Activated T-cell treated with anti-CD3 and anti-CD28 coated beads, Interleukin-2, amount 50 U/mL, for 48 hours (primary cell): Measurements from ENCODE around the gene EFNB2.

Experiments
- DNase-seq, 2 experiments: peaks; one replicate each; pipeline ENCODE4 v3.0.0-alpha.2; 2020

EFNB2 gene

GRCh38 chr13:106524108-106524507 is 11.4 kb downstream of the EFNB2 start:
- DNase-seq = no peak

DNA sequence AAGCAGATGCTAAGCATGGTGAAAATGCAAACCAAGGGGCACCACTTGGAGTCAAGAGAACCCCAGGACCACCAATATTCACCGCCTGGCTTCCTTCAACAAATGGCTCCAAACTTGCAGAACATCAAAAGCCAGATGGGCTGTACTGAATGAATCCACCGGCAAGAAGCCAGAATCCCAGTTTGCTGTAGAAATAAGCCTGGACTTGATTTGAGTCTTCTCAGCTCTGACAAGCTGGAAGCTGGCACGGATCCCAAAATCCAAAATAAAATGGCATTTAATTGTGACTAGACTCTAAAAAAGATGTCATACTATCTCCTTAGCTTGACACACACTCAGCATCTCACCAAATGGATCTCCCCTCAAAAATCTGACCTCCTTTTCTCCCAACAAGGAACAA is 11.9 kb downstream of the EFNB2 start:
- no peak for DNase-seq

DNA sequence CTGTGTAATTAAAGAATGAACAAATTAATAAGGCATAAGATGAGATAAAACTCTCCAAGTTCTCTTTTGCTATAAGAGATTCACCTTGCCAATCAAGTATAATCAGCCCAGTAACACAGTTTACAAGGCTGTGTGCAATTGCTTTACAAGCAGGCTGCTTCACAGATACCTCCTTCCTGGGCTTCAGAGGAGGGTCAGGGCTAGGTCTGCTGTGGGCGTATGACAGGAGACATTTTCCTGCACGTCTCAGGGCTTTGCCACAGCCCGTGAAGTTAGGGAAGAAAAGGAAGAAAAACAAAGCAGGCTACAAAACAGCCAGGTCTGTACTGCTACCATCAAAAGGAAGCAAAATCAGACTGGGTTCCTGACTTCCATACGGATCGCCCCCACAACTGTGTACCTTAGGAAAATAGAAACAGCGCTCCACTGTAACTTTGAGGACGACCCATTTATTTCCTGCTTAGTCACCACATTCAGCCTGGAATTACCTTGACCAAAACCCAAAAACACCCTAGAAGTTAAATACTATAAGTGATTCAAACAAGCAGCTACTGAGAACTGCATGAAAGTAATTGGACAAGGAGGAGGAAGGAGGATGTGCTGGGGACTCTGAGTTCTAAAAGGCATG is 12.4 kb downstream of the EFNB2 start:
- no peak for DNase-seq

DNA sequence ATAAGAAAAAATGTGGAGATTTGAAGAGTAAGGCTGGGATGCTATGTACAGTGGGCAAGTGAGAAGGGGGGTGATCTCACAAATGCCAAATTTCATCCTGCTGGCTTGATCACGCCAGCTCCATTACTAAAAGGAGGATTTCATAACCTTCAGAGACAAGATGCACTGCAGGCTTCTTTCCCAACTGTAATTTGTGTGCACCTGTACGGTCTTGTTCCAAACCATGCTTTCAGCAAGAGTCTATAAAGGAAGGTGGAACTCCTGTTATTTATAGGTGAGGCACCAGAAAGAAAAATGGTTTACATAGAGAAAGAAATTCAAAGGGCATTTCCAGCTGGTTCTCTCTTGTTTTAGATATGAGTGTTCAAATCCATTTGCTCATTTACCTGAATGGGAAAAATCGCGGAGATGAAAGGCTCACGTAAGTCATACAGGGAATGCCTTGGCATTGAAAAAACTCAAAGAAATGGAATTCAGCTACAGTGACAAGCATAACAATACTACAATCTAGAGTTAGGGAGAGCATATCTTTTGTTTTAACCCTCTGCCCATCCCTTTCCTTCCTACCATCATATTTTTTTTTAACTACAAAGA is 13.3 kb downstream of the EFNB2 start:
- no peak for DNase-seq

GRCh38 chr13:106521095-106521799 is 14.2 kb downstream of the EFNB2 start:
- DNase-seq = no peak

DNA sequence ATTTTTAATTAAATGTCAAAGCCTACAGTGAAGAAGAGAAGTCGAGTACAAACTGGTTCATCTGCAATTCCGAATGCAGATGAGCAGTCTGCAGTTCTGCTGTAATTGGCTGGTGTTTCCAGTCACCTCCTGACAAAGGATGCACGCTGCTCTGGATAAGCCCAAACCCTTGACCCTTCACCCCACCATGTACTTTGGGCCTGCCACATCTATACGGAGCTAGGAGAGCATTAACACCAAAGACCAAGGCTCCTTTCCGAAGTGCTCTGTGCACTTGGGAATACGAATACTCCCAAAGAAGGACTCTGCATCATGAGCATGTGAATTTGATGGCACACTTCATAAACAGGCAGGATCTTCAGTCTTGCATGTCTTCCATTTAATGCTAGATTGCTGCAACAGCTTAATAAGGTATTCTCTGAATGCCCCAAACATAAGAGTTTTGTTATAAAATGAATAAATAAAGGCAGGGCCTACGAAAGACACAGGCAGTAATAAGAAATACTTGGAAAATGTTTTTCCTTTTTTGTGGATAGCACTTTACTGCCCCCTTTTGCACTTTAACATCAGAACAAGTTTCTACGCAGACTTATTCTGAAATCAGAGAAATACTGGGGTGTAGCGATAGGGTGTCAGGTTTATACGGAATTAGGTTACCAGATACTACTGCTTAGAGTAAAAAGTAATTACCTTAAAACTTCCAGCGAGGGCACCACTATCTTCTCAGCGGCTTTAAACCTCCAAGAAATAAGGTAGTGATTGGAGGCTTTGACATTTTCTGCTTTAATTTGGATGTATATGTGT is 15.0 kb downstream of the EFNB2 start:
- no peak for DNase-seq

GRCh38 chr13:106518512-106518911 is 16.9 kb downstream of the EFNB2 start:
- DNase-seq = no peak

- no peak for DNase-seq
Observed at GRCh38 chr13:106517109-106517847, 18.2 kb downstream of the EFNB2 start.

DNA sequence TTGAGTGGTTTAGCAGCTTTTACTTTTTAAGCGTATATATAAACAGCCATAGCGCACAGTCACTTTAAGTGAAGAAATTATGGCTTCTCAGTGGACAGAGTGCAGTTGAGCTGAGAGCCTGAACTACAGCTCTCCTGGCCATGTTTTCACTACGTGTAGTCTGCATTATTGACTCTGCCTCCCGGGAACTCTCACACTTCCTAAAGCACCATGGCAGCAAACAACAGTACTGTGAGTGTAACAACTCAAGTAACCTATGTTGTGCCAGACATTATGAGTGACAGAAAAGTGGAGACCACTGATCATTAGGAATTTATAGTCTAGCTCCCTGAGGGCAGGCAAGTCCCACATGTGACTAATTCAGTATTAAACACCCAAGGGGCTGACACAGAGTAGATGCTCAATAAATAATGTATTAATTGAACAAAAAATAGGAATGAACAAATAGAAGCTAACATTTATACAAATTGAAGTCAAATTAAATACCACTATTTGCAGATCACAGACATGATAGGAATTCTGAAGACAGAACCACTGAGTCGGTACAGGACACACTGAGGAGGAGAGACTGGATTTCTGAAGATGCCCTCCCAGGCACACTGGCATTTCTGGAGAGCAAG is 19.7 kb downstream of the EFNB2 start:
- DNase-seq = no peak

DNA sequence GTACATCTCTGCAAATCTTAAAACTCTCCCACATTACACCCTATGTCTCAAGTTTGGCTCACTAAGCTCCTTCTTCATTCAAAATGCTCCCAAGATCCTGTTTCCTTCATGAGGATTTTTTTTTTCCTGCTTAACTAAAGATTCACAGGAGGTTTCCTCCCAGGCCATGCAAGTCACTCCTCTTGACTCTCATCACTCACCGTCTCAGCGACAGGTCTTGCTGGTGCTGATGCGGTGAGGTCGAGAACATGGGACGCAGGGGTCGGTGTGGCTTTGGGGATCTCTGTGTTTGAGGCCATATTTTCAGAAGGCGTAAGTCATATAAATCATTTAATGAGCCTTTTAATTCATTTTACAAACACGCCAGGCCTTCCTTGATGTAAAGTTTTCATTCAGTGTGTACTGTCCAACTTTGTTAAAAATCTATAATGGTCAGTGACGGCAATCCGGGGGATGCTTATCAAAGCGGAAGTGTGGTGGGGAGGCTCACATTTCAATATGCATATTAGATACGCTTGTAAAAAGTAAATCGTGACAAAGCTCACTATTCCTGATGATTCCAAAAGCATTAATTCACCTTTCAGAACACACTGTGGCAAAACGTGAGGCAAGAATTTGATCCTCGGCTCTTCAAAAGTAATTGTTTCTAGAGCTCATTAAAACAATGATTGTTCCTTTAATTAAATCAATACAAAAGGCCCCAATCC is 20.4 kb downstream of the EFNB2 start:
- no peak for DNase-seq

GRCh38 chr13:106513025-106513983 is 22.2 kb downstream of the EFNB2 start:
- no peak for DNase-seq

DNA sequence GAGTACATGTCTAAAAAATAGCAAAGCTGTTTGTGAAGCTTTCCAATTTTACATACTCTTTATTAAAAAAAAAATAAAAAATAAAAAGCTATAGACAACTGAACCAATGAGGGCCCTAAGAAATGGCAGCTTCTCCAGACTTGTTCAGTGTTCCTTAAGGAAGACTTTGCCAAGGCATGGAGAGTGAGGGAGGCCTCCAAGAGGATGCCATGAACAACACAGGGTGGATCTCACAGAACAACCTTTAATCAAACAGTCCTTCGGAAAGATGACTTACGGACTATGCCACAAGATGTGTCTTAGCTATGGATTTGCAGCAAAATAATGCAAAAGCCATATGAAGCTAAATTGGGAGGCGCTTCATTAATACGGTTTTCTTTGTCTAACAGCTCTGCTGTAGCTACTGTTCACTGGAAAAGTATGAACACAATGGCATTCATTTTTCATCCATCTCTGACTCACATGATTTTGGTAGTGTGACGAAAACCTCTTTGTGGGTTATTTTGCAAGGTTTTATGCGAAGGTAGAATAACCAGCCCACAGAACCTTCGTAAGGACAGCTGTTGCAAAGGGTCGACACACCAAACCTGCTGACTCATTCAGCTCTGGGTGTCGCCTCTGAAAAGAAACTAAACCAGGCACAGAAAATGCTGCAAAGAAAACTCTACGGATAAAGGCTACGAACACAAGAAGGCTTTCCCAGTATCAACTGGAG is 27.7 kb downstream of the EFNB2 start:
- DNase-seq = no peak

DNA sequence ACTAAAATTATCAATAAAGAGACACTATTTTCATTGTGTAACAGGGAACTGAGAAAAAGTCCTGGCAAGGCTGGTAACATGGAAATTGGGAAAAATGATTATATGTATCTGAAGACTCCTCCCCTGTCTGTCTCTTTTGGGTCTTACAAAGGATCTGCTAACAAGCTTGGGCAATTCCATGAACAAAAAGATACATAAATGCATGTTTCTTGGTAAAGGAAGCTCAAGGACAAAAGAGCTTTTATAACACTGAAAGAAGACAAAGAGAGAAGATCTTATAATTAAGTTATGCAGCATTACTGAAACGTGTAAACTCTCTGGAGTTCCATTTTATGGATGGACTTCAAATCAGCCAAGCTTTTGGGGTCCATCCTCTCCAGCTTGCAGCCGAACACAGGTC is 29.2 kb downstream of the EFNB2 start:
- no peak for DNase-seq

DNA sequence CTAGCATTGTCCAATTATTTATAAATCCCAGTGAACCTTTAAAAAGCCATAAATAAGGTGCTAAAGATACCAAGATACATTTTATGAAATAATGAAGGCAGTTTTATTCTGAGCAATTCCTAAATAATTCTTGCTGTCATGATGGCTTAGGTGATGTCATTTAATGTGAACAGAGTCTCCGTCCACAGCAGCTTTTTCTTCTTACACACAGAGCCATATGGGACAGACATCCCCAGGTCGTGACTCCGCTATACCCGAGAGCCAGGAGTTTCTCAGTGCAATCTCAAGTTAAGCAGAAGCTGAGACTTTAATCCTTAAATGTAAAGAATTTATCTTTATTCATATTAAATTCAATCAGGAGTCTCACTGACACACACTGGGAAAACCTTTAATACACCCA is 29.7 kb downstream of the EFNB2 start:
- DNase-seq = no peak

- no peak for DNase-seq
Observed at GRCh38 chr13:106505295-106505694, 30.2 kb downstream of the EFNB2 start.

GRCh38 chr13:106503730-106504453 is 31.6 kb downstream of the EFNB2 start:
- DNase-seq = no peak

DNA sequence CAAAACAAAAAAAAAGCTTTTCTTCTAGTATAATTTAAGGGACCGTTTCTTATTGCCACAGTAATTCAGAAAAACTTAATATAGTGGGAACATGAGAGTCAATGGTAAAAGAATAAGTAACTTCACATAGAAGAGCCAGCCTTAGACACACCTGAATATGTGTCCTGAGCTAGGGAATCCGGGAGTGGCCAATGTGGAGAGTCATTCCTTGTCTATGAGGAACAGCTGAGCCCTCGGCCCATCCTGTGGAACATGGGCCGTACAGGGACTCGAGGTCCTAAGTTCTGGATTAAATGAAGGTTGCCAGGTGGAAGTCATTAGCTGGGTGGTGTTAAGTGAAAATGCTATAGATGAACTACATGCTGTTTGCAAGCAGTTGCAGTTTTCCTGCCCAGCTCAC is 32.2 kb downstream of the EFNB2 start:
- no peak for DNase-seq

GRCh38 chr13:106500445-106500844 is 35.0 kb downstream of the EFNB2 start:
- DNase-seq = no peak

GRCh38 chr13:106499896-106500295 is 35.6 kb downstream of the EFNB2 start:
- no peak for DNase-seq
